ENCODE data around the gene TMX3.

TMX3 gene

DNA sequence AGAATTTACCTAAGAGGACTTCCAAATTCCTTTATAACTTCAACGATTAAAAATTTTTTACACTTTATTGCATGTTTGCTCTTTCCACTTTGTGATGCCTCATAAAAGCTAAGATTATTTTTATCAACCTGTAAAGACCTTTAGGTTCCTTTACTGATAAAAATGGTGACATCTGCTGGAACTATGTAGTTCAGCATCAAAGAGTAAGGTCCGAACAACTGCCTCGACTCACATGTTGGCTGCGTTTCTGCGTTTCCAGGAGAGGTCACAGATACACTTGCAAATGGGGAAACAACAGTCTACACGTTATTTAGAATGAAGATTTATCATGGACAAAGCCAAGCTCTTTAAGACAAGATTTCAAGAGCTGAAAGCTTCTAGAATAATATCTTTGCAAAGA lies 18.8 kb upstream of the TMX3 start:
- H3K4me1 ChIP-seq (ENCODE audit: control insufficient read depth, insufficient read depth, low read length), result no peaks in the 10 kb centered on the region; the same call in 1 of the 2 replicates
- no peaks in the 10 kb centered on the region for H3K27me3 ChIP-seq (ENCODE audit: control insufficient read depth, insufficient read depth, low read length)
- H3K36me3 ChIP-seq (ENCODE audit: control insufficient read depth, insufficient read depth, low read length), result no peaks in the 10 kb centered on the region

DNA sequence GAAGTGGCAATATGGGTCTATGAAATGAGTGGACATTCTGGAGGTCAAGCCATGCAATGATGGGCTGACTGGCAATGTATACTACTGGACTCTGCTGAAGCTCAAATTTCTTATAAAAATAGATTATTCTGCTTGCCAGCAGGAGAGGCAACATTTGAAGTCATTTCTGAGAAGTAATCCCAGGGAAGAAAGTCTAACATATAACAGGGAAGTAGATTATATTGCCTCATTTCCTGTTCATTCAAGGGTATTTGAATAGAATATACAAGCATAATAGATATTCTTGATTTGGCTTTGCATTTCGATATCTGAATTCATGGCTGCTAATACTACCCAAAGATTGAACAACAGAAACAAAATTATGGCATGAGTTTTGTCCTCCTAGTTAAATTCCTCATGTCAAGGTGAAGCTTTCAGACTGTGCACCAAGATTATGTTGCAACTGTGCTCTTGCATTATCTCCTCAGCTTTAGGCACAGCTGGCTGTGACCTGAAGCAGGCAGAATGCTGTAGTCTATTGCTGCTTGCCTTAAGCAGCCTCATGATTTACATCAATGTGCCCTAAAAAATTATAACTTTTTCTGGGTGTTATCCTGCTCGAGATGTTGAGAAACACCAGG lies 13.3 kb upstream of the TMX3 start:
- no peaks in the 10 kb centered on the region for H3K36me3 ChIP-seq (ENCODE audit: control insufficient read depth, insufficient read depth, low read length)
- no peaks in the 10 kb centered on the region for H3K4me1 ChIP-seq (ENCODE audit: control insufficient read depth, insufficient read depth, low read length)
- H3K27ac ChIP-seq (ENCODE audit: low read depth, low read length), result no peak overlapping the region

More for the DNA sequence above, 18.8 kb upstream of the TMX3 start:
- Histone ChIP-seq H3K9me3 (ENCODE audit: control insufficient read depth, insufficient read depth, low read length) (no peaks in the 10 kb centered on the region), H3K4me3 (ENCODE audit: low read depth, low read length) (no peak overlapping the region), H3K9ac (ENCODE audit: low read depth, low read length) (no peak overlapping the region), H3K27ac (ENCODE audit: low read depth, low read length) (no peak overlapping the region)

DNA sequence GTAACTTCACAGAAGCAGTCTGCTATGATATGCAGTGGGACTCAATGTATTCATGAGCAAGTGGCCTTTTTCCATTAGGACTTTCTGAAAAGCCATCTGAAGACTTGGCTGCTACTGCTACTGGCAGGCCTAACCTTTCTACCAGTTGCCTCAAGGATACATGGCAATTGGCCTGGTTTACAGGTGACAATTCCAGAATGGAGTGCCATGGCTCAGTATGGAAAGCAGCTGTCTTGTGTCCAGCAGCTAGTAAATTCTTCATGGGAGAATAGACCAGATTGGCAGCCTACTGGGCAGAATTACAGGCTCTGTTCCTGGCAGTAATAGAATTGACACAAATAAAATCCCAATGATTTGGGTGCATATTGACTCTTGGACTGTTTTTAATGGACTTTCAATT lies 12.6 kb upstream of the TMX3 start:
- Histone ChIP-seq H3K4me3 (ENCODE audit: low read depth, low read length) (no peak overlapping the region), H3K9ac (ENCODE audit: low read depth, low read length) (no peak overlapping the region), H3K36me3 (ENCODE audit: control insufficient read depth, insufficient read depth, low read length) (no peaks in the 10 kb centered on the region), H3K4me1 (ENCODE audit: control insufficient read depth, insufficient read depth, low read length) (no peaks in the 10 kb centered on the region), H3K9me3 (ENCODE audit: control insufficient read depth, insufficient read depth, low read length) (no peaks in the 10 kb centered on the region), H3K27me3 (ENCODE audit: control insufficient read depth, insufficient read depth, low read length) (no peaks in the 10 kb centered on the region), H3K27ac (ENCODE audit: low read depth, low read length) (no peak overlapping the region)

More for the DNA sequence above, 13.3 kb upstream of the TMX3 start:
- Histone ChIP-seq H3K9me3 (ENCODE audit: control insufficient read depth, insufficient read depth, low read length) (no peaks in the 10 kb centered on the region), H3K27me3 (ENCODE audit: control insufficient read depth, insufficient read depth, low read length) (no peaks in the 10 kb centered on the region), H3K9ac (ENCODE audit: low read depth, low read length) (no peak overlapping the region), H3K4me3 (ENCODE audit: low read depth, low read length) (no peak overlapping the region)

DNA sequence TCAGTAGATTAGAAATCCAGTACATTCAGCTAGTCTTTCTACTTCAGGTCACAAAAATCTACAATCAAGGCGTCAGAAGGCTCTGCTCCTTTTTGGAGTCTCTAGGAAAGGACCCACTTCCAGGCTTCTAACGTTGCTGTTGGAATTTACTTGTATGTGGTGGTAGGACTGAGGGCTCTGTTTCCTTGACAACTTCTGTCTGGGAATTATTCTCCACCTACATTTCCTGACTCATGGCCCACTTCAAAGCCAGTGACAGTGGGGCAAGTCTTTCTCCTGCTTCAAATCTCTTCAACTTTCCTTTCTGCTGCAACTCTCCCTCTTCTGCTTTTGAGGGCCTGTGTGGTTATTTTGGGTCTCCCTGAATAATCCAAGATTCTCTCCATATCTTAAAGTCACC lies 10.4 kb upstream of the TMX3 start:
- no peaks in the 10 kb centered on the region for H3K36me3 ChIP-seq (ENCODE audit: control insufficient read depth, insufficient read depth, low read length)
- no peaks in the 10 kb centered on the region for H3K4me1 ChIP-seq (ENCODE audit: control insufficient read depth, insufficient read depth, low read length)
- H3K9me3 ChIP-seq (ENCODE audit: control insufficient read depth, insufficient read depth, low read length), result no peaks in the 10 kb centered on the region
- H3K9ac ChIP-seq (ENCODE audit: low read depth, low read length), result no peak overlapping the region
- no peak overlapping the region for H3K27ac ChIP-seq (ENCODE audit: low read depth, low read length)
- H3K27me3 ChIP-seq (ENCODE audit: control insufficient read depth, insufficient read depth, low read length), result no peaks in the 10 kb centered on the region
- no peak overlapping the region for H3K4me3 ChIP-seq (ENCODE audit: low read depth, low read length)

DNA sequence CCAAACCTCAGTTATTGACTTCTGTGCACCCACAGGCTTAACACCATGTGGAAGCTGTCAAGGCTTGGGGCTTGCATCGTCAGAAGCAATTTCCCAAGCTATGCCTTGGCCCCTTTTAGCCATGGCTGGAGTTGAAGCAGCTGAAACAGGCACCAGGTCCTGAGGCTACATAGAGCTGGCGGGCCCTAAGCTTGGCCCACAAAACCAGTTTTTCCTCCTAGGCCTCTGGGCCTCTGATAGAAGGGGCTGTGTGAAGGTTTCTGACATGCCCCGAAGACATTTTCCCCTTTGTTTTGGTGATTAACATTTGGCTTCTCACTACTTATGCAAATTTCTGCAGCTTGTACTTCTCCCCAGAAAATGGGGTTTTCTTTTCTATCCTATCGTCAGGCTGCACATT lies 9.1 kb upstream of the TMX3 start:
- Histone ChIP-seq H3K27me3 (ENCODE audit: control insufficient read depth, insufficient read depth, low read length) (no peaks in the 10 kb centered on the region), H3K36me3 (ENCODE audit: control insufficient read depth, insufficient read depth, low read length) (no peaks in the 10 kb centered on the region), H3K9ac (ENCODE audit: low read depth, low read length) (no peak overlapping the region), H3K4me1 (ENCODE audit: control insufficient read depth, insufficient read depth, low read length) (no peaks in the 10 kb centered on the region), H3K9me3 (ENCODE audit: control insufficient read depth, insufficient read depth, low read length) (no peaks in the 10 kb centered on the region), H3K4me3 (ENCODE audit: low read depth, low read length) (no peak overlapping the region), H3K27ac (ENCODE audit: low read depth, low read length) (no peak overlapping the region)

DNA sequence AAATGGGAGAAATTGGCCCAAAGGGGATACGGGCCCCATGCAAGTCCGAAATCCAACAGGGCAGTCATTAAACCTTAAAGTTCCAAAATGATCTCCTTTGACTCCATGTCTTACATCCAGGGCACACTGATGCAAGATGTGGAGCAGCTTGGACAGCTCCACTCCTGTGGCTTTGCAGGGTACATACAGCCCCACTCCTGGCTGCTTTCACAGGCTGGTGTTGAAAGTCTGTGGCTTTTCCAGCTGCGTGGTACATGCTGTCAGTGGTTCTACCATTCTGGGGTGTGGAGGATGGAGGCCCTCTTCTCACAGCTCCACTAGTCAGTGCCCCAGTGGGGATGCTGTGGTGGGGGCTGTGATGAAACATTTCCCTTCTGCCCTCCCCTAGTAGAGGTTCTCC lies 8.6 kb upstream of the TMX3 start:
- Histone ChIP-seq H3K27me3 (ENCODE audit: control insufficient read depth, insufficient read depth, low read length) (no peaks in the 10 kb centered on the region), H3K27ac (ENCODE audit: low read depth, low read length) (no peak overlapping the region), H3K9me3 (ENCODE audit: control insufficient read depth, insufficient read depth, low read length) (no peaks in the 10 kb centered on the region), H3K4me3 (ENCODE audit: low read depth, low read length) (no peak overlapping the region), H3K36me3 (ENCODE audit: control insufficient read depth, insufficient read depth, low read length) (no peaks in the 10 kb centered on the region), H3K4me1 (ENCODE audit: control insufficient read depth, insufficient read depth, low read length) (no peaks in the 10 kb centered on the region), H3K9ac (ENCODE audit: low read depth, low read length) (no peak overlapping the region)

DNA sequence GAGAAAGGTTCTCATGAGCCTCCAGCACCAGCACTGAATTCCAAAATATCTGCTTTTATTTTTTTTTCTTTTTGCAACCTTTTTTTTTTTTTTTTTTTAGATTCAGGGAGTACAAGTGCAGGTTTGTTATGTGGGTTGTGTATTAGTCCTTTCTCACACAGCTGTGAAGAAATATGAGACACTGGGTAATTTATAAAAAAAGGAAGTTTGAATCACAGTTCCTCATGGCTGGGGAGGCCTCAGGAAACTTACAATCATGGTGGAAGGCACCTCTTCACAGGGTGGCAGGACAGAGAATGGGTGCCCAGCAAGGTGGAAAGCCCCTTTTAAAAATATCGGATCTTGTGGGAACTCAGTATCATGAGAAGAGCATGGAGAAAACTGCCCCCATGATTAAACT lies 7.9 kb upstream of the TMX3 start:
- no peak overlapping the region for H3K9ac ChIP-seq (ENCODE audit: low read depth, low read length)
- no peaks in the 10 kb centered on the region for H3K36me3 ChIP-seq (ENCODE audit: control insufficient read depth, insufficient read depth, low read length)
- H3K4me3 ChIP-seq (ENCODE audit: low read depth, low read length), result no peak overlapping the region
- no peaks in the 10 kb centered on the region for H3K9me3 ChIP-seq (ENCODE audit: control insufficient read depth, insufficient read depth, low read length)
- no peak overlapping the region for H3K27ac ChIP-seq (ENCODE audit: low read depth, low read length)
- no peaks in the 10 kb centered on the region for H3K27me3 ChIP-seq (ENCODE audit: control insufficient read depth, insufficient read depth, low read length)
- no peaks in the 10 kb centered on the region for H3K4me1 ChIP-seq (ENCODE audit: control insufficient read depth, insufficient read depth, low read length)

DNA sequence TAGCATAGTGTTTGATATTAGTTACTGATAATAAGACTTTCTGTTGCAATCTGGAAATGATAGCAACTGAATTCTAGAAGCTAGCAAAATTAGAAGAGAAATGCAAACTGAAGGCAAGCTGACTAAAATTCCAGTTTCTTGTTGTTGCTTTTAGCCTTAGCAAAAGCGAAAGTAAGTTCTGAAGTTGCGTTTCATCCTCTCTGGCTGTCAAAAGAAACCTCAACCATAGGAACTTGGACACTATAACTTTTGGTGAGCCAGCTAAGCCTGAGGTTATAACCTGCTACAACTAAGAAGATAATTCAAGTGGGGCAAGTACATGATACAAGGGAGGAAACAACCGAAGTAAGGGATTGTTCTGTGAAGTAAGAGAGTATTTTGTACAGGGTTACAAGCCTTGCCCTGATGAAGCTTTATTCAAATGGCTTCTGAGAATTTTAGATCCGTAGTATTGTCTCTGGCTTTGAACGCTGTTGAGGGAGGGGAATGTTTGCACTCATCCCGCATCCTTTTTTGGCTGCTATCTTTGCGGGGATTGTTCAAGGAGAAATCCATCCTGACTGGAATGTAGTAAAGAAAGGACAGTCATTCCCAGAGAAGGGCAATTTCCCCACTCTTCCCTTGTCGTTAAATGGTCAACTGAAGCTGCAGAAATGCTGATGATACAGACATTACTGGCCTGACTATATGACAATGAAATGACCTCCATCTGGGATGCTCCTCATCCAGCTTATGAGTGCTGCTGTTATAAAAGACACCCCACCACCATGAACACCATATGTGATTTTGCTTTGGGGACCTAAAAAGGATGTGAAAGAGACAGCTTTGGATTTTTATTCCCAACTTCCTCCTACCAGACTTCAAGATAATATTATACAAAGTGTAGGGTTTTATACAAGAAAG lies 7.0 kb upstream of the TMX3 start:
- H3K27ac ChIP-seq (ENCODE audit: low read depth, low read length), result no peak overlapping the region

DNA sequence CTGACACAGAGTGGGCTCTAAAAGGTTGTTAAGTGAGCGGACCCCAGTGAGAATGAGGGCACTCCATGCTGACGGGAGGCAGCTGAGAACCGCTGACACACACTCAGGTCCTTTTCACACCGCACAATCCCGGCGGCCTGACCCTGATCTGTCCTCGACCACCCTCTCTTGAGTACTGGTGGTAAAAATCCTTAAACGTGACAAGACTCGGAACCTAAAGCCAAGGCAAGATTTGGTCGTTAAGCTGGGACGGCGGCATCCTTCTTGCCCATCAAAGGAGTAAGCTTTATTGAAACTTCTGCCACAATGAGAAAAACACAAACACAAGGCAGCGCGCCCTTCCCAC lies 569 bp downstream of the TMX3 start:
- H3K9ac ChIP-seq (ENCODE audit: low read depth, low read length), result peak overlapping the region; percentile 68
- H3K9me3 ChIP-seq (ENCODE audit: control insufficient read depth, insufficient read depth, low read length), result no peaks in the 10 kb centered on the region
- peaks cover 38% of the 10 kb centered on the region for H3K36me3 ChIP-seq (ENCODE audit: control insufficient read depth, insufficient read depth, low read length)
- H3K4me1 ChIP-seq (ENCODE audit: control insufficient read depth, insufficient read depth, low read length), result peaks cover 3% of the 10 kb centered on the region; the same call in 1 of the 2 replicates
- H3K27me3 ChIP-seq (ENCODE audit: control insufficient read depth, insufficient read depth, low read length), result no peaks in the 10 kb centered on the region
- H3K4me3 ChIP-seq (ENCODE audit: low read depth, low read length), result peak overlapping the region; percentile 81
- H3K27ac ChIP-seq (ENCODE audit: low read depth, low read length), result peak overlapping the region; percentile 82

More for the DNA sequence above, 7.0 kb upstream of the TMX3 start:
- no peak overlapping the region for H3K4me3 ChIP-seq (ENCODE audit: low read depth, low read length)
- H3K9ac ChIP-seq (ENCODE audit: low read depth, low read length), result no peak overlapping the region
- no peaks in the 10 kb centered on the region for H3K27me3 ChIP-seq (ENCODE audit: control insufficient read depth, insufficient read depth, low read length)
- no peaks in the 10 kb centered on the region for H3K4me1 ChIP-seq (ENCODE audit: control insufficient read depth, insufficient read depth, low read length)
- H3K9me3 ChIP-seq (ENCODE audit: control insufficient read depth, insufficient read depth, low read length), result no peaks in the 10 kb centered on the region
- H3K36me3 ChIP-seq (ENCODE audit: control insufficient read depth, insufficient read depth, low read length), result no peaks in the 10 kb centered on the region

DNA sequence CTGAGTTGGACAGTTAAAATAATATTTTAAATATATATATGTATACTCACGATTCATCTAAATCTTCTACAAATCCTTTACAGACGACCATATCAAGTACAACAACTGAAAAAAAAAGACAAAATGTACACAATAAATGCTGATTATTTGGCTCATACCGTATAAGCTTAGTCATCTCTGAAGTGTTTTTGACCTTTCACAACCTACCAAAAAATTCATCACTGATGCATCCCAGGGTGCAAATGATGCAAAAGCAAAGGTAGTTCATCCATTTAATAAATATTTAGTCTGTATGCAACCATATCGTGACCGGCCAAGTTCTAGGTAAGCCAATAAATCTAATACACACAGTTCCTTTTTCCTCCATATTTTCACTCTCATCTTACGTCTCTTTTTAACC lies 1.1 kb downstream of the TMX3 start:
- no peaks in the 10 kb centered on the region for H3K9me3 ChIP-seq (ENCODE audit: control insufficient read depth, insufficient read depth, low read length)
- peak overlapping the region; percentile 81 for H3K4me3 ChIP-seq (ENCODE audit: low read depth, low read length)
- no peak overlapping the region for H3K9ac ChIP-seq (ENCODE audit: low read depth, low read length)
- H3K4me1 ChIP-seq (ENCODE audit: control insufficient read depth, insufficient read depth, low read length), result peaks cover 3% of the 10 kb centered on the region; the same call in 1 of the 2 replicates
- H3K27ac ChIP-seq (ENCODE audit: low read depth, low read length), result no peak overlapping the region
- H3K27me3 ChIP-seq (ENCODE audit: control insufficient read depth, insufficient read depth, low read length), result no peaks in the 10 kb centered on the region
- peaks cover 44% of the 10 kb centered on the region for H3K36me3 ChIP-seq (ENCODE audit: control insufficient read depth, insufficient read depth, low read length)

DNA sequence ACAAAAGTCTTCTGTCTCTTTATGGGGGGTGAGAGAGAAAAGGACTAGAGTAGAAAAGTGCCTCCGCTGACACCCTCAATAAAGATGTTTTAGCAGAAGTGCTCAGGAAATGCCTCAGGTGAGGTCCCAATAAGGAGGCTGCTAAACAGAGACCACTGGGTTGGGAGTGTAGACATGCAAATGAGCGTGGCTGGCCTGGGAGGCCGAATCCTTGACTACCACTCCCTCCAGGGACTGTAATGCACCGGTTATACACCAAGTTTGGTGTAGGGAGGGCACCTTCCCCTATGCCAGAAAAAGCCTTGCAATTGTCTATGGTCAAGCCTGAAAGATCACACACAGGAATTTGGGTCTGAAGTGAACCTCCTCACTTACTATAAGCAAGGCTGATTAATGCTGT lies 1.8 kb downstream of the TMX3 start:
- no peak overlapping the region for H3K27ac ChIP-seq (ENCODE audit: low read depth, low read length)
- H3K4me3 ChIP-seq (ENCODE audit: low read depth, low read length), result peak overlapping the region; percentile 81; the same call in 1 of the 2 replicates
- H3K9ac ChIP-seq (ENCODE audit: low read depth, low read length), result no peak overlapping the region
- no peaks in the 10 kb centered on the region for H3K9me3 ChIP-seq (ENCODE audit: control insufficient read depth, insufficient read depth, low read length)
- H3K36me3 ChIP-seq (ENCODE audit: control insufficient read depth, insufficient read depth, low read length), result peaks cover 50% of the 10 kb centered on the region
- peaks cover 3% of the 10 kb centered on the region; the same call in 1 of the 2 replicates for H3K4me1 ChIP-seq (ENCODE audit: control insufficient read depth, insufficient read depth, low read length)
- H3K27me3 ChIP-seq (ENCODE audit: control insufficient read depth, insufficient read depth, low read length), result no peaks in the 10 kb centered on the region

All from HUES48 (cell line).